Type B pancreatic cell (in vitro differentiated cells): ENCODE data around the gene COL4A3. TPM values are rescaled to one million over a fixed set of nuclear protein-coding genes. Genes with fewer than 3 reads are reported as not detected.

Experiments used
- DNase-seq: peaks from one replicate; pipeline ENCODE4 v3.0.0; 2021; ENCODE audit warnings: mixed read lengths; ENCODE audit not compliant: unreplicated experiment; ENCODE audit errors: extremely low spot score
- H3K27ac Mint-ChIP-seq: 2 replicates; pipeline ENCODE4 v1.8.0; 2021; ENCODE audit warnings: mild to moderate bottlenecking, mixed read lengths
- H3K27me3 Mint-ChIP-seq: 2 replicates; pipeline ENCODE4 v1.8.0; 2021; ENCODE audit warnings: mixed read lengths
- H3K36me3 Mint-ChIP-seq: 2 replicates; pipeline ENCODE4 v1.8.0; 2021; ENCODE audit warnings: mixed read lengths
- H3K4me1 Mint-ChIP-seq: one replicate; pipeline ENCODE4 v1.8.0; 2021; ENCODE audit warnings: mixed read lengths; ENCODE audit not compliant: unreplicated experiment
- H3K4me3 Mint-ChIP-seq: 2 replicates; pipeline ENCODE4 v1.8.0; 2021; ENCODE audit warnings: mild to moderate bottlenecking, mixed read lengths
- H3K9me3 Mint-ChIP-seq: 2 replicates; pipeline ENCODE4 v1.8.0; 2021; ENCODE audit warnings: mixed read lengths
- CTCF ChIP-seq: fragments of 200-600 bp; sonication (generic); conservative IDR thresholded peaks from 2 replicates; pipeline ENCODE4 v1.5.0; 2021; ENCODE audit warnings: antibody characterized with exemption, mild to moderate bottlenecking
- total RNA-seq: library from RNA; stranded (reverse); gene quantifications from 2 replicates; pipeline ENCODE4 v1.2.1, GENCODE V29; 2021; ENCODE audit warnings: low replicate concordance

Gene COL4A3
- total RNA-seq, 1 donor from 2014 or later, result 0.19 TPM

DNA sequence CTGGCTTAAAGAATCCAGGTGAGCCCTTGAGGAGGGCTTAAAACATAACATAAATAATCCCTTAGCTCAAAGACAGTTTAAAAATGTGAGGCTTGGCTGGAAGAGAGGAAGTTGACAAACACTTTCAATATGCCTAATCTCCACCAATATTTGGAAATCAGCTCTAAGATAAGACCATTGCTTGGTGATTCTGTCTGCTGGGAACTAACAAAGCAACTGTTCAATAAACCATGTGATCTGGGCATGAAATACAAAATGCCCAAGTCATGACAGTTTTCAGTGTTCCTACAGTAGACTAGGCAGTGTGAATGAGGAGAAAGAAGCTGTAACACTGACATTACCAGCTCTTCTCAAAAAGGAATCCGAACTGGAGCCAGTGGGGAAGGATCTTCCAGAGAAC lies 171.3 kb downstream of the COL4A3 start:
- Mint-ChIP-seq H3K27ac (no peak overlapping the region), H3K36me3 (peaks cover 49% of the 10 kb centered on the region), H3K4me3 (no peak overlapping the region), H3K9me3 (no peaks in the 10 kb centered on the region), H3K27me3 (no peaks in the 10 kb centered on the region), H3K4me1 (no peaks in the 10 kb centered on the region)
- no peak for DNase-seq
- no peak for TF ChIP-seq CTCF

GRCh38 chr2:227337442-227337841 lies 173.0 kb downstream of the COL4A3 start:
- no peaks in the 10 kb centered on the region for H3K4me1 Mint-ChIP-seq

GRCh38 chr2:227339098-227339599 lies 174.7 kb downstream of the COL4A3 start:
- no peak for DNase-seq

More at GRCh38 chr2:227337442-227337841, 173.0 kb downstream of the COL4A3 start:
- Mint-ChIP-seq H3K9me3 (no peaks in the 10 kb centered on the region), H3K27ac (no peak overlapping the region), H3K4me3 (no peak overlapping the region), H3K27me3 (no peaks in the 10 kb centered on the region), H3K36me3 (peaks cover 39% of the 10 kb centered on the region)
- no peak for DNase-seq
- TF ChIP-seq CTCF, result no peak

GRCh38 chr2:227340106-227340505 lies 175.7 kb downstream of the COL4A3 start:
- no peak for TF ChIP-seq CTCF
- Mint-ChIP-seq H3K9me3 (no peaks in the 10 kb centered on the region), H3K4me3 (no peak overlapping the region), H3K4me1 (no peaks in the 10 kb centered on the region), H3K36me3 (peaks cover 27% of the 10 kb centered on the region), H3K27ac (no peak overlapping the region), H3K27me3 (no peaks in the 10 kb centered on the region)
- DNase-seq, result no peak

More at GRCh38 chr2:227339098-227339599, 174.7 kb downstream of the COL4A3 start:
- Mint-ChIP-seq H3K36me3 (peaks cover 32% of the 10 kb centered on the region), H3K9me3 (no peaks in the 10 kb centered on the region), H3K4me1 (no peaks in the 10 kb centered on the region), H3K27ac (no peak overlapping the region), H3K4me3 (no peak overlapping the region), H3K27me3 (no peaks in the 10 kb centered on the region)
- TF ChIP-seq CTCF, result no peak

- Mint-ChIP-seq H3K27me3 (no peaks in the 10 kb centered on the region), H3K36me3 (peaks cover 13% of the 10 kb centered on the region), H3K27ac (no peak overlapping the region), H3K9me3 (no peaks in the 10 kb centered on the region), H3K4me1 (no peaks in the 10 kb centered on the region), H3K4me3 (no peak overlapping the region)
- TF ChIP-seq CTCF, result no peak
- DNase-seq, result no peak
Measured at GRCh38 chr2:227341553-227341952, 177.1 kb downstream of the COL4A3 start.

DNA sequence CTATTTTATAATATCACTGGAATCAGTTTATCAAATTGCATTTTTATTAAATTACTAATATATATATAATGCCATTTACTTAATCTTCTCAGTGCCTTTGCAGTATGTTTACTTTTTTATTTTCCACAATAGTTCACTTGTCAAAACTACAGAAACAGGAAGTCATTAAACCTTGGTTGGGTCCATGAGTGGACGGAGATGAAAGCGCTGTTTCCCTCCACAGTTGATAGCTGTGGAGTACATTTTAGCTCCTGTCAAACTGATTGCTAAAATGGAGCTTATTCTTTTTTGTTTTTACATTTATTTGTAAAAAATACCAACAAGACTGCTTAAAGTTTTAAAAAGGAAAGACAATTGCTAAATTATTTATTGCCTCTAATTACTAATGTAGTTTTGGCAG lies 179.8 kb downstream of the COL4A3 start:
- H3K27ac Mint-ChIP-seq, result no peak overlapping the region
- no peak overlapping the region for H3K4me3 Mint-ChIP-seq
- no peak for DNase-seq
- no peaks in the 10 kb centered on the region for H3K9me3 Mint-ChIP-seq
- H3K36me3 Mint-ChIP-seq, result peaks cover 12% of the 10 kb centered on the region
- H3K27me3 Mint-ChIP-seq, result no peaks in the 10 kb centered on the region
- no peaks in the 10 kb centered on the region for H3K4me1 Mint-ChIP-seq
- no peak for TF ChIP-seq CTCF
